HCEC 1CT (cell line): Measurements from ENCODE around the gene KRTAP2-3.

Experiments used
- DNase-seq: peaks from one replicate; pipeline ENCODE4 v3.0.0-alpha.2; 2017

Gene KRTAP2-3

GRCh38 chr17:41026715-41027471 lies 33.0 kb downstream of the KRTAP2-3 start, which contains the start of gene KRTAP1-5:
TSS of gene KRTAP1-5 (minus strand) at chr17:41027208. CDS start at chr17:41027155, 53 bp downstream.
- peak; percentile 99 for DNase-seq

GRCh38 chr17:41024697-41025096 lies 35.2 kb downstream of the KRTAP2-3 start:
- DNase-seq, result no peak

- DNase-seq, result no peak
These were observed 39.6 kb downstream of the KRTAP2-3 start for GRCh38 chr17:41020336-41020735.

DNA sequence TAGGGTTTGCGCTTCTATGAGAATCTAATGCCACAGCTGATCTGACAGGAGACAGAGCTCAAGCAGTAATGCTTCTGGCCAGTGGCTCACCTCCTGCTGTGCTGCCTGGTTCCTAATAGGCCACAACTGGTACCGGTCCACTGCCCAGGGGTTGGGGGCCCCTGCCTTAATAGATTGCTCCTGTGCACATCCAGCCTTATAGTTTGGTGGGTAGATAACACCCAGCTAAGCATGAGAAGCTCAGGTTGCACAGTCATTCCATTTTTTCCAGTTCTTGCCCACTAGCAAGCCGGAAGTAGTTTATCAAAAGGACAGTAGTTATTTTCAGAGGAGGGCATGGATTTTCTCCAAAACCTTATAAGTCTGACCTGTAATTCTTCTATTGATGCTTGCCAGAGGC lies 40.5 kb downstream of the KRTAP2-3 start:
- DNase-seq, result no peak

DNA sequence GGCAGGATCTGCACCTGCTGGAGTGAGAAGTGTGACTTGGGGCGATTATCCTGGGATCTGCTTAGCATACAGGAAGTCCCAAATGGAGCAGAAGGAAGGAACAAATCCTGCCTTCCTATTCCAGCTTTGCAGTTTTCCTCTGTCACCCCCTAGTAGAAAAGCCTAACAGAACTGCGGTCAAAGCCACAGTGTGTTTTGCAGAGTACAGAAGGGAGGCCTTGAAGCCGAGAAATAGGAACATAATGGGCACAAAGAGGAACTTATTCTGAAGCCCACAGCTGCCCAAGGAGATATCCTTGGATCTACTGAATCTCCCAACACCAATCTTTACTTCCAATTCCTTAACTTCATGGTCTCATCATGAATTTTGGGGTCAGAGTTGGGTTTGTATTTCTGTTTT lies 41.4 kb downstream of the KRTAP2-3 start:
- no peak for DNase-seq

DNA sequence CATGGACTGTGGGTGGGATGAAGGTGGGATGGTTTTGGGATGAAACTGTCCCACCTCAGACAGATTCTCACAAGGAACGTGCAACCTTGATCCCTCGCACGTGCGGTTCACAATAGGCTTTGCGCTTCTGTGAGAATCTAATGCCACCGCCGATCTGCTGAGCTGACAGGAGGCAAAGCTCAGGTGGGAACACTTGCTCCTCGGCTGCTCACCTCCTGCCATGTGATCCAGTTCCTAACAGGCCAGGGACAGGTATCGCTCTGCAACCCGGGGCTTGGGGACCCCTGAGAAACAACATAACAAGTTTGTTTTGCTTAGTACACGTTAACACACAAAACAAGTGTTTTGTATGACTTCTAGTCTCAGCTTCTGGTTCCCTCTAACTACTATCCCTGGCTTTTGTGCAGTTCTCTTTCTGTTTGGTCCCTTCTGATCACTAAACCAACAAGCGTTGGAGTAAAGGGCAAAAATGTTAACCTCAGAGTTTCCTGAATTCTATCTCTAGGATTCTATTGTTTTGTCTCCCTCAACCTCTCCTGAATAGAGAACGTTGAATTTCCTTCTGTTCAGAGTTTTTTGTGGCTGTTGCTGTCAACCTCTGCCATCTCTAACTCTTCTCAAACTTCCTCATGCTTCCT lies 43.2 kb downstream of the KRTAP2-3 start:
- DNase-seq, result no peak

GRCh38 chr17:41015454-41015853 lies 44.5 kb downstream of the KRTAP2-3 start:
- no peak for DNase-seq

- DNase-seq, result peak; percentile 5
These were observed 46.3 kb downstream of the KRTAP2-3 start for GRCh38 chr17:41013606-41014005.

GRCh38 chr17:41013181-41013580 lies 46.7 kb downstream of the KRTAP2-3 start:
- DNase-seq, result peak; percentile 48

DNA sequence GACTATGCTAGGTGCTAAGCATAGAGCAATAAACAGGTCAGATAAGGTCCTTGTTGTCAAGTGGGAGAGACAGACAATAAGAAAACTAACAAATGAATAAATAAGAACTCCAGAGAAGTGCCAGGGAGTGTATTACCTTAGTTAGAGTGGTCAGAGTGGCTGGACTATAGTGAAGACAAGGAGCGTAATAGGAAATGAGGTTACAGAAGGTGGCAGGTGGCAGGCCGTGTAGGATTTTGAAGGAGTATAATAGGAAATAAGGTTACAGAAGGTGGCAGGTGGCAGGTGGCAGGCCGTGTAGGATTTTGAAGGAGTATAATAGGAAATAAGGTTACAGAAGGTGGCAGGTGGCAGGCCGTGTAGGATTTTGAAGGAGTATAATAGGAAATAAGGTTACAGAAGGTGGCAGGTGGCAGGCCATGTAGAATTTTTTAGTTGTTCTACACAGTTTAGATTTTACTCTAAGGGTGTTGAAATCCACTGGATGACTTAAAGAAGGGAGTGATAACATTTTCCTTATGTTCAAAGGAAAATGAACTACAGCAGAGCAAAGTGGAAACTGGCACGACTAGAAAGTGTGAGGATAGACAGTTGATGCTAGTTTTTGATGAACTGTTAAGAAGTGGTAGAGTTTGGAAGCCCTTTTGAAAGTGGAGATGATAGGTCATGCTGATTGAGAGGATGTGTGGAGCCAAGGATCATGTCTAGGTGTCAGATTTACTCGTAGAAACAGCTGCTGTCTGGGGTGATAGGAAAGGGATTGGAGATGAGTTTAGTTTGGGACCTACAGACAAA lies 47.4 kb downstream of the KRTAP2-3 start:
- DNase-seq, result no peak

GRCh38 chr17:41010441-41010840 lies 49.5 kb downstream of the KRTAP2-3 start:
- DNase-seq, result no peak

- no peak for DNase-seq
These were observed 50.0 kb downstream of the KRTAP2-3 start for GRCh38 chr17:41009936-41010335.

GRCh38 chr17:41009301-41009760 lies 50.6 kb downstream of the KRTAP2-3 start:
- DNase-seq, result no peak
